Measurements from ENCODE around the gene TEAD4. TPM values are rescaled to one million over a fixed set of nuclear protein-coding genes. Genes with fewer than 3 reads are reported as not detected.

The TEAD4 gene
- total RNA-seq, 4 donors from 2014 or later, result 4.7 to 26.7 (median 25.0) TPM

GRCh38 chr12:3083241-3083920 is 124.2 kb downstream of the TEAD4 start:
- Histone ChIP-seq H3K27me3 (no peaks in the 10 kb centered on the region), H3K9me3 (no peaks in the 10 kb centered on the region), H3K27ac (peak overlapping the region in 3 of 4 donors; percentile 11 to 45 (median 38)), H3K4me3 (no peak overlapping the region), H3K36me3 (peaks cover 0 to 23% of the 10 kb centered on the region in 2 donors), H3K4me1 (peaks cover 0 to 48% (median 0%) of the 10 kb centered on the region in 3 donors)
- 62 to 68% methylated on average over 3 to 6 of the region's 6 CpGs for WGBS, 2 donors (ENCODE audit: low coverage in 1 of 2)
- ATAC-seq, result no peak
- no peak for TF ChIP-seq EP300 (IDR thresholded peaks at IDR 0.05)
- TF ChIP-seq POLR2AphosphoS5 (IDR thresholded peaks at IDR 0.05), result no peak
- no peak for TF ChIP-seq CTCF (IDR thresholded peaks at IDR 0.05)
- TF ChIP-seq POLR2A (IDR thresholded peaks at IDR 0.05), result no peak

GRCh38 chr12:3083921-3084347 is 124.7 kb downstream of the TEAD4 start:
- no peak overlapping the region for H3K4me3 ChIP-seq
- H3K4me1 ChIP-seq, result peaks cover 0 to 42% (median 0%) of the 10 kb centered on the region in 3 donors
- H3K36me3 ChIP-seq, result peaks cover 0 to 23% of the 10 kb centered on the region in 2 donors
- no peaks in the 10 kb centered on the region for H3K9me3 ChIP-seq
- TF ChIP-seq POLR2A (IDR thresholded peaks at IDR 0.05) (no peak), EP300 (IDR thresholded peaks at IDR 0.05) (no peak), POLR2AphosphoS5 (IDR thresholded peaks at IDR 0.05) (no peak), CTCF (IDR thresholded peaks at IDR 0.05) (no peak)
- H3K27ac ChIP-seq, result peak overlapping the region in 2 of 4 donors; percentile 11 to 45
- no peaks in the 10 kb centered on the region for H3K27me3 ChIP-seq
- ATAC-seq, result peak; percentile 67
- 59 to 92% methylated on average over 2 to 4 of the region's 5 CpGs for WGBS, 2 donors (ENCODE audit: low coverage in 1 of 2)

GRCh38 chr12:3084742-3085141 is 125.5 kb downstream of the TEAD4 start:
- no peak overlapping the region for H3K4me3 ChIP-seq
- no peaks in the 10 kb centered on the region for H3K27me3 ChIP-seq
- 73 to 100% methylated on average over 2 to 3 of the region's 12 CpGs for WGBS, 2 donors (ENCODE audit: low coverage in 1 of 2)
- TF ChIP-seq POLR2A (IDR thresholded peaks at IDR 0.05) (no peak), CTCF (IDR thresholded peaks at IDR 0.05) (no peak), EP300 (IDR thresholded peaks at IDR 0.05) (no peak), POLR2AphosphoS5 (IDR thresholded peaks at IDR 0.05) (no peak)
- H3K36me3 ChIP-seq, result peaks cover 0 to 23% of the 10 kb centered on the region in 2 donors
- ATAC-seq, result no peak
- no peak overlapping the region for H3K27ac ChIP-seq
- peaks cover 0 to 41% (median 0%) of the 10 kb centered on the region in 3 donors for H3K4me1 ChIP-seq
- no peaks in the 10 kb centered on the region for H3K9me3 ChIP-seq

GRCh38 chr12:3085341-3086139 is 126.3 kb downstream of the TEAD4 start:
- ATAC-seq, result no peak
- Histone ChIP-seq H3K4me1 (peaks cover 0 to 39% (median 0%) of the 10 kb centered on the region in 3 donors), H3K9me3 (no peaks in the 10 kb centered on the region), H3K4me3 (no peak overlapping the region), H3K27ac (peak overlapping the region in 1 of 4 donors; percentile 4), H3K36me3 (peaks cover 0 to 27% of the 10 kb centered on the region in 2 donors), H3K27me3 (no peaks in the 10 kb centered on the region)
- 0 to 60% methylated on average over 1 to 9 of the region's 19 CpGs for WGBS, 2 donors (ENCODE audit: low coverage in 1 of 2)
- TF ChIP-seq EP300 (IDR thresholded peaks at IDR 0.05) (no peak), POLR2A (IDR thresholded peaks at IDR 0.05) (no peak), POLR2AphosphoS5 (IDR thresholded peaks at IDR 0.05) (no peak), CTCF (IDR thresholded peaks at IDR 0.05) (no peak)
